Smooth muscle cell (in vitro differentiated cells): Measurements from ENCODE around the gene RAB43. TPM values are rescaled to one million over a fixed set of nuclear protein-coding genes. Genes with fewer than 3 reads are reported as not detected.

Experiments used
- DNase-seq: peaks from one replicate; lab custom pipeline; 2025; ENCODE audit not compliant: unreplicated experiment; lab: John Stamatoyannopoulos, UW
- H2AFZ ChIP-seq: fragments of 200-600 bp; sonication (generic); 2 replicates; pipeline ENCODE4 v1.6.0; 2016; ENCODE audit warnings: antibody characterized with exemption, low read depth, mild to moderate bottlenecking
- H3F3A ChIP-seq: fragments of 200-600 bp; sonication (generic); 2 replicates; pipeline ENCODE4 v1.6.0; 2017; ENCODE audit warnings: antibody characterized with exemption, low read depth
- H3K27ac ChIP-seq: fragments of 200-600 bp; sonication (generic); 2 replicates; pipeline ENCODE4 v1.5.1; 2016; ENCODE audit warnings: low read depth, mild to moderate bottlenecking
- H3K27me3 ChIP-seq: fragments of 200-600 bp; sonication (generic); 2 replicates; pipeline ENCODE4 v1.6.1; 2016; ENCODE audit warnings: low read depth, mild to moderate bottlenecking
- H3K36me3 ChIP-seq: fragments of 200-600 bp; sonication (generic); 2 replicates; pipeline ENCODE4 v1.5.1; 2016; ENCODE audit warnings: low read depth
- H3K4me1 ChIP-seq: fragments of 200-600 bp; sonication (generic); 2 replicates; pipeline ENCODE4 v1.5.1; 2016; ENCODE audit warnings: low read depth
- H3K4me2 ChIP-seq: fragments of 200-600 bp; sonication (generic); 2 replicates; pipeline ENCODE4 v1.6.0; 2016; ENCODE audit warnings: mild to moderate bottlenecking
- H3K4me3 ChIP-seq: fragments of 200-600 bp; sonication (generic); 2 replicates; pipeline ENCODE4 v1.5.1; 2016; ENCODE audit warnings: mild to moderate bottlenecking
- H3K79me2 ChIP-seq: fragments of 200-600 bp; sonication (generic); 2 replicates; pipeline ENCODE4 v1.6.0; 2016; ENCODE audit warnings: low read depth, mild to moderate bottlenecking
- H3K9ac ChIP-seq: fragments of 200-600 bp; sonication (generic); 2 replicates; pipeline ENCODE4 v1.6.0; 2016; ENCODE audit warnings: low read depth
- H3K9me3 ChIP-seq: fragments of 200-600 bp; sonication (generic); replicated peaks from 2 replicates; pipeline ENCODE4 v1.5.1; 2016; ENCODE audit warnings: low read depth
- H4K20me1 ChIP-seq: fragments of 200-600 bp; sonication (generic); 2 replicates; pipeline ENCODE4 v1.6.0; 2016; ENCODE audit warnings: low read depth
- CTCF ChIP-seq: fragments of 200-600 bp; sonication (generic); IDR thresholded peaks from 2 replicates; pipeline ENCODE4 v1.5.1; 2017; ENCODE audit warnings: borderline replicate concordance, mild to moderate bottlenecking, antibody characterized with exemption; ENCODE audit not compliant: insufficient read depth, poor library complexity, severe bottlenecking
- WGBS: methylation state at CpG from one replicate; pipeline ENCODE4 v1.1.7; 2016; ENCODE audit warnings: low lambda C conversion rate; 5-methylcytosine and 5-hydroxymethylcytosine counted together
- polyA plus RNA-seq: library from polyadenylated mRNA; unstranded; fragments of >200 nt; fragmentation: Nextera tagmentation; extraction: Ambion mirVana; gene quantifications from 2 replicates; pipeline ENCODE4 v1.2.1, GENCODE V29; 2016
- total RNA-seq: library from RNA; depleted of rRNA; stranded (reverse); fragments of >200 nt; gene quantifications from 2 replicates; pipeline ENCODE4 v1.2.3, GENCODE V29; 2014

The RAB43 gene
- total and polyA plus RNA-seq, 2 experiments from 2014 or later = 9.5 to 20.8 TPM

- H3K4me2 ChIP-seq = no peak overlapping the region
- DNase-seq = no peak
- no peaks in the 10 kb centered on the region for H3K27me3 ChIP-seq
- no peaks in the 10 kb centered on the region for H4K20me1 ChIP-seq
- H3K4me1 ChIP-seq = no peaks in the 10 kb centered on the region
- H3K4me3 ChIP-seq = no peak overlapping the region
- H3F3A ChIP-seq = no peaks in the 10 kb centered on the region
- WGBS = 88% methylated on average over 4 of the region's 4 CpGs
- H3K9me3 ChIP-seq = no peaks in the 10 kb centered on the region
- no peaks in the 10 kb centered on the region for H3K36me3 ChIP-seq
- H3K79me2 ChIP-seq = no peaks in the 10 kb centered on the region
- H3K27ac ChIP-seq = no peak overlapping the region
- no peak overlapping the region for H3K9ac ChIP-seq
- no peak for TF ChIP-seq CTCF
- no peak overlapping the region for H2AFZ ChIP-seq
Measured at GRCh38 chr3:129065720-129066073, 55.9 kb downstream of the RAB43 start.

- Histone ChIP-seq H3K79me2 (no peaks in the 10 kb centered on the region), H3K27me3 (no peaks in the 10 kb centered on the region), H3K9me3 (no peaks in the 10 kb centered on the region), H3K4me3 (no peak overlapping the region), H4K20me1 (no peaks in the 10 kb centered on the region), H3K36me3 (no peaks in the 10 kb centered on the region), H3F3A (no peaks in the 10 kb centered on the region), H3K4me2 (no peak overlapping the region), H2AFZ (no peak overlapping the region), H3K9ac (no peak overlapping the region), H3K4me1 (no peaks in the 10 kb centered on the region), H3K27ac (no peak overlapping the region)
- no peak for DNase-seq
- 90% methylated on average over 14 of the region's 14 CpGs for WGBS
- no peak for TF ChIP-seq CTCF
Measured at GRCh38 chr3:129065016-129065719, 56.4 kb downstream of the RAB43 start.

- no peak overlapping the region for H3K9ac ChIP-seq
- no peaks in the 10 kb centered on the region for H3K27me3 ChIP-seq
- DNase-seq = no peak
- no peaks in the 10 kb centered on the region for H3K9me3 ChIP-seq
- no peak for TF ChIP-seq CTCF
- H3K4me2 ChIP-seq = no peak overlapping the region
- H3F3A ChIP-seq = no peaks in the 10 kb centered on the region
- 88% methylated on average over 15 of the region's 15 CpGs for WGBS
- H3K79me2 ChIP-seq = no peaks in the 10 kb centered on the region
- H4K20me1 ChIP-seq = no peaks in the 10 kb centered on the region
- no peaks in the 10 kb centered on the region for H3K4me1 ChIP-seq
- no peak overlapping the region for H2AFZ ChIP-seq
- H3K4me3 ChIP-seq = no peak overlapping the region
- no peaks in the 10 kb centered on the region for H3K36me3 ChIP-seq
- H3K27ac ChIP-seq = no peak overlapping the region
Measured at GRCh38 chr3:129063841-129064482, 57.6 kb downstream of the RAB43 start.
